Measurements from ENCODE around the gene NECAB2.

Gene NECAB2

GRCh38 chr16:84036131-84036530, 68.1 kb downstream of the NECAB2 start:
- no peak overlapping the region for H3K4me3 ChIP-seq (ENCODE audit: low read depth, low read length)
- TF ChIP-seq CTCF (IDR thresholded peaks at IDR 0.05; ENCODE audit: borderline replicate concordance, insufficient read depth, low read depth, low read length), result no peak

GRCh38 chr16:84036982-84037425, 69.0 kb downstream of the NECAB2 start:
- no peak for TF ChIP-seq CTCF (IDR thresholded peaks at IDR 0.05; ENCODE audit: borderline replicate concordance, insufficient read depth, low read depth, low read length)
- H3K4me3 ChIP-seq (ENCODE audit: low read depth, low read length), result no peak overlapping the region

GRCh38 chr16:84038469-84038868, 70.4 kb downstream of the NECAB2 start:
- no peak overlapping the region for H3K4me3 ChIP-seq (ENCODE audit: low read depth, low read length)
- TF ChIP-seq CTCF (IDR thresholded peaks at IDR 0.05; ENCODE audit: borderline replicate concordance, insufficient read depth, low read depth, low read length), result no peak

- no peak overlapping the region for H3K4me3 ChIP-seq (ENCODE audit: low read depth, low read length)
- no peak for TF ChIP-seq CTCF (IDR thresholded peaks at IDR 0.05; ENCODE audit: borderline replicate concordance, insufficient read depth, low read depth, low read length)
Measured at GRCh38 chr16:84039696-84040095, 71.7 kb downstream of the NECAB2 start.

- H3K4me3 ChIP-seq (ENCODE audit: low read depth, low read length), result no peak overlapping the region
- TF ChIP-seq CTCF (IDR thresholded peaks at IDR 0.05; ENCODE audit: borderline replicate concordance, insufficient read depth, low read depth, low read length), result no peak
Measured at GRCh38 chr16:84040226-84040822, 72.3 kb downstream of the NECAB2 start.

GRCh38 chr16:84040823-84041820, 73.1 kb downstream of the NECAB2 start:
- TF ChIP-seq CTCF (IDR thresholded peaks at IDR 0.05; ENCODE audit: borderline replicate concordance, insufficient read depth, low read depth, low read length), result no peak
- no peak overlapping the region for H3K4me3 ChIP-seq (ENCODE audit: low read depth, low read length)
